Activated naive CD4-positive, alpha-beta T cell treated with Interleukin-2 at 50 U/mL for 16 hours (primary cell): ENCODE measurements around the gene ALMS1.
"Not testable (repeated sequence)": the region's sequence is repeated elsewhere in the genome, so short reads cannot be mapped to it uniquely, and the experiment has no call there.

ENCODE experiments used
- DNase-seq: peaks from one replicate; pipeline ENCODE4 v3.0.0-alpha.2; 2020

Gene ALMS1

GRCh38 chr2:73504850-73505249 is 119.2 kb downstream of the ALMS1 start:
- not testable (repeated sequence) for DNase-seq

GRCh38 chr2:73510470-73510869 is 124.8 kb downstream of the ALMS1 start:
- DNase-seq, result not testable (repeated sequence)

GRCh38 chr2:73516033-73516432 is 130.4 kb downstream of the ALMS1 start:
- no peak for DNase-seq

GRCh38 chr2:73528688-73529087 is 143.1 kb downstream of the ALMS1 start:
- DNase-seq, result no peak

GRCh38 chr2:73530773-73531172 is 145.1 kb downstream of the ALMS1 start:
- DNase-seq, result not testable (repeated sequence)

GRCh38 chr2:73532381-73532780 is 146.7 kb downstream of the ALMS1 start:
- DNase-seq, result no peak

- no peak for DNase-seq
Measured at GRCh38 chr2:73536133-73536840, 150.7 kb downstream of the ALMS1 start.

GRCh38 chr2:73560875-73561274 is 175.2 kb downstream of the ALMS1 start:
- not testable (repeated sequence) for DNase-seq

- no peak for DNase-seq
Measured at GRCh38 chr2:73561422-73561821, 175.8 kb downstream of the ALMS1 start.

GRCh38 chr2:73564986-73565385 is 179.3 kb downstream of the ALMS1 start:
- no peak for DNase-seq

GRCh38 chr2:73566288-73566878 is 180.7 kb downstream of the ALMS1 start:
- DNase-seq, result no peak

GRCh38 chr2:73575261-73575660 is 189.6 kb downstream of the ALMS1 start:
- DNase-seq, result no peak

GRCh38 chr2:73582364-73582763 is 196.7 kb downstream of the ALMS1 start:
- no peak for DNase-seq

- no peak for DNase-seq
Measured at GRCh38 chr2:73588177-73588576, 202.5 kb downstream of the ALMS1 start.

- DNase-seq, result no peak
Measured at GRCh38 chr2:73593680-73594079, 208.0 kb downstream of the ALMS1 start.

- DNase-seq, result no peak
Measured at GRCh38 chr2:73594251-73594650, 208.6 kb downstream of the ALMS1 start.

GRCh38 chr2:73601780-73602179 is 216.1 kb downstream of the ALMS1 start:
- no peak for DNase-seq

- DNase-seq, result not testable (repeated sequence)
Measured at GRCh38 chr2:73603099-73603588, 217.5 kb downstream of the ALMS1 start.

- not testable (repeated sequence) for DNase-seq
Measured at GRCh38 chr2:73604589-73604988, 219.0 kb downstream of the ALMS1 start.

- DNase-seq, result no peak
Measured at GRCh38 chr2:73610111-73610510, 224.5 kb downstream of the ALMS1 start.

GRCh38 chr2:73611193-73611592 is 225.6 kb downstream of the ALMS1 start:
- no peak for DNase-seq

GRCh38 chr2:73611867-73612266 is 226.2 kb downstream of the ALMS1 start:
- no peak for DNase-seq

GRCh38 chr2:73614105-73614504 is 228.5 kb downstream of the ALMS1 start:
- DNase-seq, result no peak

GRCh38 chr2:73614997-73615396 is 229.4 kb downstream of the ALMS1 start:
- DNase-seq, result no peak

GRCh38 chr2:73619925-73620324 is 234.3 kb downstream of the ALMS1 start:
- not testable (repeated sequence) for DNase-seq
